Germinal center (tissue), 1 donor: ENCODE data around the gene CYP19A1.
"Not testable (repeated sequence)": the region's sequence is repeated elsewhere in the genome, so short reads cannot be mapped to it uniquely, and the experiment has no call there.

ENCODE experiments used
- DNase-seq: peaks from one replicate; pipeline ENCODE4 v3.0.0; 2012; ENCODE audit warnings: mixed read lengths, low spot score

The CYP19A1 gene

GRCh38 chr15:51205050-51205975, 133.1 kb downstream of the CYP19A1 start:
- DNase-seq: no peak

- DNase-seq: no peak
Measured at GRCh38 chr15:51203797-51204196, 134.6 kb downstream of the CYP19A1 start.

GRCh38 chr15:51202783-51203182, 135.6 kb downstream of the CYP19A1 start:
- DNase-seq: no peak

GRCh38 chr15:51201581-51201980, 136.8 kb downstream of the CYP19A1 start:
- DNase-seq: no peak

GRCh38 chr15:51200792-51201191, 137.6 kb downstream of the CYP19A1 start:
- no peak for DNase-seq

GRCh38 chr15:51199541-51199940, 138.9 kb downstream of the CYP19A1 start:
- no peak for DNase-seq

- no peak for DNase-seq
Measured at GRCh38 chr15:51198701-51199232, 139.6 kb downstream of the CYP19A1 start.

GRCh38 chr15:51195459-51195858, 142.9 kb downstream of the CYP19A1 start:
- no peak for DNase-seq

- DNase-seq: no peak
Measured at GRCh38 chr15:51193979-51194378, 144.4 kb downstream of the CYP19A1 start.

- no peak for DNase-seq
Measured at GRCh38 chr15:51193526-51193925, 144.9 kb downstream of the CYP19A1 start.

- peak; percentile 67 for DNase-seq
Measured at GRCh38 chr15:51192521-51193280, 145.7 kb downstream of the CYP19A1 start.

GRCh38 chr15:51191766-51192165, 146.6 kb downstream of the CYP19A1 start:
- DNase-seq: no peak

GRCh38 chr15:51191072-51191670, 147.2 kb downstream of the CYP19A1 start:
- no peak for DNase-seq

GRCh38 chr15:51190424-51191068, 147.8 kb downstream of the CYP19A1 start:
- no peak for DNase-seq

GRCh38 chr15:51189669-51190385, 148.6 kb downstream of the CYP19A1 start:
- DNase-seq: no peak

- DNase-seq: not testable (repeated sequence)
Measured at GRCh38 chr15:51188791-51189190, 149.6 kb downstream of the CYP19A1 start.

- no peak for DNase-seq
Measured at GRCh38 chr15:51186891-51187290, 151.5 kb downstream of the CYP19A1 start.

GRCh38 chr15:51186181-51186705, 152.2 kb downstream of the CYP19A1 start:
- no peak for DNase-seq

GRCh38 chr15:51185213-51186159, 152.9 kb downstream of the CYP19A1 start:
- no peak for DNase-seq

GRCh38 chr15:51184627-51185026, 153.8 kb downstream of the CYP19A1 start:
- no peak for DNase-seq
